Tibial nerve (tissue), 4 donors: ENCODE results near the gene TMEM135. TPM values are rescaled to one million over a fixed set of nuclear protein-coding genes. Genes with fewer than 3 reads are reported as not detected.

Source experiments
- DNase-seq, 2 donors: peaks; one replicate each; pipeline ENCODE4 v3.0.0-alpha.2; 2019; ENCODE audit warnings: low spot score in 2 of 2
- H3K27ac ChIP-seq, 4 donors: fragments of 200-600 bp; sonication (generic) in 3 of 4; one replicate each; pipeline ENCODE4 v1.5.1; 2017 to 2019; ENCODE audit warnings: mild to moderate bottlenecking in 1 of 4
- H3K27me3 ChIP-seq, 2 donors: fragments of 200-600 bp; sonication (generic) in 1 of 2; one replicate each; pipeline versions ENCODE4 v1.5.1 to v1.6.0; 2017 to 2019
- H3K36me3 ChIP-seq, 3 donors: fragments of 200-600 bp; sonication (generic); one replicate each; pipeline ENCODE4 v1.5.1; 2018 to 2019
- H3K4me1 ChIP-seq, 4 donors: fragments of 200-600 bp; sonication (generic) in 3 of 4; one replicate each; pipeline ENCODE4 v1.5.1; 2017 to 2019
- H3K4me3 ChIP-seq, 4 donors: fragments of 200-600 bp; sonication (generic) in 3 of 4; one replicate each; pipeline ENCODE4 v1.5.1; 2017 to 2019; ENCODE audit warnings: mild to moderate bottlenecking in 1 of 4, moderate library complexity in 1 of 4
- H3K9me3 ChIP-seq, 4 donors: fragments of 200-600 bp; sonication (generic) in 3 of 4; one replicate each; pipeline ENCODE4 v1.5.1; 2017 to 2019
- CTCF ChIP-seq, 5 experiments: fragments of 200-600 bp in 3 of 5; fragments of 450-650 bp in 2 of 5; sonication (generic) in 3 of 5; IDR thresholded peaks; one replicate each; pipeline ENCODE4 v1.5.1; 2016 to 2019; ENCODE audit warnings: antibody characterized with exemption in 5 of 5, mild to moderate bottlenecking in 3 of 5, moderate library complexity in 2 of 5
- EP300 ChIP-seq, 2 donors: sonication (generic); formaldehyde crosslinking; IDR thresholded peaks; one replicate each; pipeline ENCODE4 v1.6.1; 2017; ENCODE audit warnings: antibody characterized with exemption in 2 of 2, mild to moderate bottlenecking in 1 of 2
- POLR2A ChIP-seq, 2 donors: fragments of 450-650 bp; IDR thresholded peaks; one replicate each; pipeline ENCODE4 v1.6.1; 2017; ENCODE audit warnings: antibody characterized with exemption in 2 of 2, mild to moderate bottlenecking in 2 of 2, moderate library complexity in 2 of 2
- WGBS, 2 donors: methylation state at CpG; one replicate each; pipeline ENCODE4 v1.1.5; 2018; 5-methylcytosine and 5-hydroxymethylcytosine counted together
- total RNA-seq, 4 donors: library from RNA; depleted of rRNA; stranded (reverse); fragments of >200 nt; gene quantifications; one replicate each; pipeline ENCODE4 v1.1.0, GENCODE V29; 2016

TMEM135 gene
- total RNA-seq, 4 donors from 2014 or later, result 23.2 to 28.5 (median 25.6) TPM

- TF ChIP-seq CTCF (IDR thresholded peaks at IDR 0.05) (peak; percentile 96 to 99 (median 99)), EP300 (IDR thresholded peaks at IDR 0.05) (no peak), POLR2A (IDR thresholded peaks at IDR 0.05) (no peak)
- WGBS, 2 donors, result 28 to 32% methylated on average over 19 to 25 of the region's 26 CpGs
- H3K9me3 ChIP-seq, result no peaks in the 10 kb centered on the region
- no peaks in the 10 kb centered on the region for H3K36me3 ChIP-seq
- DNase-seq, result peak; percentile 77 to 84
- H3K4me3 ChIP-seq, result no peak overlapping the region
- peaks cover 0 to 34% (median 3%) of the 10 kb centered on the region in 4 donors for H3K4me1 ChIP-seq
- H3K27ac ChIP-seq, result no peak overlapping the region
- no peaks in the 10 kb centered on the region for H3K27me3 ChIP-seq
These were observed 315.3 kb downstream of the TMEM135 start for GRCh38 chr11:87352759-87353707.

GRCh38 chr11:87353771-87354345 is 316.1 kb downstream of the TMEM135 start:
- WGBS, 2 donors, result 71 to 76% methylated on average over 2 of the region's 2 CpGs
- Histone ChIP-seq H3K4me1 (peaks cover 0 to 34% (median 3%) of the 10 kb centered on the region in 4 donors), H3K36me3 (no peaks in the 10 kb centered on the region), H3K27me3 (no peaks in the 10 kb centered on the region), H3K4me3 (no peak overlapping the region), H3K9me3 (no peaks in the 10 kb centered on the region), H3K27ac (no peak overlapping the region)
- no peak for TF ChIP-seq EP300 (IDR thresholded peaks at IDR 0.05)
- TF ChIP-seq POLR2A (IDR thresholded peaks at IDR 0.05), result no peak
- no peak for DNase-seq

GRCh38 chr11:87355596-87355995 is 317.9 kb downstream of the TMEM135 start:
- H3K4me1 ChIP-seq, result peaks cover 0 to 34% (median 3%) of the 10 kb centered on the region in 4 donors
- H3K27ac ChIP-seq, result no peak overlapping the region
- H3K36me3 ChIP-seq, result no peaks in the 10 kb centered on the region
- no peaks in the 10 kb centered on the region for H3K9me3 ChIP-seq
- TF ChIP-seq CTCF (IDR thresholded peaks at IDR 0.05) (no peak), EP300 (IDR thresholded peaks at IDR 0.05) (no peak), POLR2A (IDR thresholded peaks at IDR 0.05) (no peak)
- no peak for DNase-seq
- no peak overlapping the region for H3K4me3 ChIP-seq
- 60 to 63% methylated on average over 1 of the region's 1 CpG for WGBS, 2 donors
- H3K27me3 ChIP-seq, result no peaks in the 10 kb centered on the region

- H3K9me3 ChIP-seq, result no peaks in the 10 kb centered on the region
- no peak for DNase-seq
- TF ChIP-seq CTCF (IDR thresholded peaks at IDR 0.05) (no peak), POLR2A (IDR thresholded peaks at IDR 0.05) (no peak), EP300 (IDR thresholded peaks at IDR 0.05) (no peak)
- H3K27ac ChIP-seq, result no peak overlapping the region
- no peak overlapping the region for H3K4me3 ChIP-seq
- H3K4me1 ChIP-seq, result peaks cover 0 to 34% (median 3%) of the 10 kb centered on the region in 4 donors
- H3K27me3 ChIP-seq, result no peaks in the 10 kb centered on the region
- WGBS, 2 donors, result 85% methylated on average over 4 of the region's 4 CpGs
- H3K36me3 ChIP-seq, result no peaks in the 10 kb centered on the region
These were observed 318.7 kb downstream of the TMEM135 start for GRCh38 chr11:87356428-87356827.

- TF ChIP-seq CTCF (IDR thresholded peaks at IDR 0.05), result no peak
- DNase-seq, result no peak
- Histone ChIP-seq H3K27me3 (no peaks in the 10 kb centered on the region), H3K9me3 (no peaks in the 10 kb centered on the region), H3K4me3 (no peak overlapping the region), H3K36me3 (no peaks in the 10 kb centered on the region), H3K4me1 (peaks cover 0 to 22% (median 0%) of the 10 kb centered on the region in 4 donors), H3K27ac (no peak overlapping the region)
- 85% methylated on average over 5 of the region's 5 CpGs for WGBS, 2 donors
These were observed 320.7 kb downstream of the TMEM135 start for GRCh38 chr11:87358461-87358860.
